ENCODE measurements around the gene THBS3. TPM values are rescaled to one million over a fixed set of nuclear protein-coding genes. Genes with fewer than 3 reads are reported as not detected.

Gene THBS3
- total and polyA plus RNA-seq, 9 of the 15 experiments (the other 6 are each of a cell fraction or from before 2014, with no cell fraction given), result 0.59 to 8.3 (median 3.2) TPM

- TF ChIP-seq RCOR1 (IDR thresholded peaks at IDR 0.05; ENCODE audit: borderline replicate concordance in 1 of 2, low read depth in 2 of 2, low read length in 2 of 2) (peak in 1 of 2 experiments; percentile 80; a peak in 2 of 4 replicates), NBN (IDR thresholded peaks at IDR 0.05; ENCODE audit: low read depth) (no peak), ZBTB9 (CRISPR knock-in tag; IDR thresholded peaks at IDR 0.05) (no peak; the same call in 1 of the 2 replicates), KLF13 (tag; IDR thresholded peaks at IDR 0.05; ENCODE audit: borderline replicate concordance, low read depth) (no peak), FOXP1 (CRISPR knock-in tag; IDR thresholded peaks at IDR 0.05) (no peak), NR0B1 (IDR thresholded peaks at IDR 0.05; ENCODE audit: partially characterized antibody) (no peak), MAFG (tag; conservative IDR thresholded peaks at IDR 0.05) (no peak), SRSF1 (IDR thresholded peaks at IDR 0.05; ENCODE audit: low read depth, low read length) (no peak), ATF1 (CRISPR knock-in tag; IDR thresholded peaks at IDR 0.05) (no peak), ATF1 (tag; IDR thresholded peaks at IDR 0.05) (peak; percentile 50), SMAD2 (IDR thresholded peaks at IDR 0.05; ENCODE audit: low read depth, low read length) (no peak), BDP1 (IDR thresholded peaks at IDR 0.05; ENCODE audit: insufficient read depth, insufficient read length) (no peak), DACH1 (IDR thresholded peaks at IDR 0.05; ENCODE audit: partially characterized antibody) (no peak), ELK1 (CRISPR knock-in tag; IDR thresholded peaks at IDR 0.05) (no peak), EP400 (IDR thresholded peaks at IDR 0.05) (peak; percentile 87), MXI1 (IDR thresholded peaks at IDR 0.05; ENCODE audit: low read depth, low read length) (0 out of 2 replicates have a peak, but pooled peaks have one; percentile 8), SIX5 (IDR thresholded peaks at IDR 0.05; ENCODE audit: borderline replicate concordance in 1 of 2, insufficient read depth in 1 of 2, low read depth in 1 of 2, low read length in 2 of 2) (peak in 1 of 2 experiments; percentile 17; a peak in 1 of 4 replicates), CBX3 (IDR thresholded peaks at IDR 0.05; ENCODE audit: borderline replicate concordance in 1 of 2, low read length in 2 of 2) (peak in 1 of 2 experiments; percentile 5; a peak in 1 of 3 replicates), SRSF9 (IDR thresholded peaks at IDR 0.05; ENCODE audit: borderline replicate concordance, low read depth, low read length) (no peak), KDM2B (CRISPR knock-in tag; IDR thresholded peaks at IDR 0.05) (0 out of 2 replicates have a peak, but pooled peaks have one; percentile 31), ZNF785 (CRISPR knock-in tag; IDR thresholded peaks at IDR 0.05) (no peak)
Observed at GRCh38 chr1:155172732-155173477, 34.8 kb downstream of the THBS3 start, which contains the start of gene KRTCAP2 (continued).
